Measurements from ENCODE around the gene SHISA9.

Gene SHISA9

GRCh38 chr16:13146829-13147228 lies 245.4 kb downstream of the SHISA9 start:
- Histone ChIP-seq H3K4me3 (ENCODE audit: low read length) (no peak overlapping the region), H3K27me3 (ENCODE audit: control insufficient read depth, insufficient read depth, low read length) (no peaks in the 10 kb centered on the region), H3K36me3 (ENCODE audit: control insufficient read depth, insufficient read depth, low read length) (no peaks in the 10 kb centered on the region), H3K9me3 (ENCODE audit: control insufficient read depth, low read length) (no peaks in the 10 kb centered on the region), H3K9ac (ENCODE audit: low read length) (no peak overlapping the region), H3K4me1 (ENCODE audit: control insufficient read depth, insufficient read depth, low read length) (no peaks in the 10 kb centered on the region)

- Histone ChIP-seq H3K27me3 (ENCODE audit: control insufficient read depth, insufficient read depth, low read length) (no peaks in the 10 kb centered on the region), H3K4me3 (ENCODE audit: low read length) (no peak overlapping the region), H3K36me3 (ENCODE audit: control insufficient read depth, insufficient read depth, low read length) (no peaks in the 10 kb centered on the region), H3K9me3 (ENCODE audit: control insufficient read depth, low read length) (no peaks in the 10 kb centered on the region), H3K4me1 (ENCODE audit: control insufficient read depth, insufficient read depth, low read length) (no peaks in the 10 kb centered on the region), H3K9ac (ENCODE audit: low read length) (no peak overlapping the region)
Measured at GRCh38 chr16:13148294-13148693, 246.9 kb downstream of the SHISA9 start.

GRCh38 chr16:13148836-13149235 lies 247.4 kb downstream of the SHISA9 start:
- Histone ChIP-seq H3K27me3 (ENCODE audit: control insufficient read depth, insufficient read depth, low read length) (no peaks in the 10 kb centered on the region), H3K36me3 (ENCODE audit: control insufficient read depth, insufficient read depth, low read length) (no peaks in the 10 kb centered on the region), H3K4me1 (ENCODE audit: control insufficient read depth, insufficient read depth, low read length) (no peaks in the 10 kb centered on the region), H3K9me3 (ENCODE audit: control insufficient read depth, low read length) (no peaks in the 10 kb centered on the region), H3K9ac (ENCODE audit: low read length) (no peak overlapping the region), H3K4me3 (ENCODE audit: low read length) (no peak overlapping the region)

DNA sequence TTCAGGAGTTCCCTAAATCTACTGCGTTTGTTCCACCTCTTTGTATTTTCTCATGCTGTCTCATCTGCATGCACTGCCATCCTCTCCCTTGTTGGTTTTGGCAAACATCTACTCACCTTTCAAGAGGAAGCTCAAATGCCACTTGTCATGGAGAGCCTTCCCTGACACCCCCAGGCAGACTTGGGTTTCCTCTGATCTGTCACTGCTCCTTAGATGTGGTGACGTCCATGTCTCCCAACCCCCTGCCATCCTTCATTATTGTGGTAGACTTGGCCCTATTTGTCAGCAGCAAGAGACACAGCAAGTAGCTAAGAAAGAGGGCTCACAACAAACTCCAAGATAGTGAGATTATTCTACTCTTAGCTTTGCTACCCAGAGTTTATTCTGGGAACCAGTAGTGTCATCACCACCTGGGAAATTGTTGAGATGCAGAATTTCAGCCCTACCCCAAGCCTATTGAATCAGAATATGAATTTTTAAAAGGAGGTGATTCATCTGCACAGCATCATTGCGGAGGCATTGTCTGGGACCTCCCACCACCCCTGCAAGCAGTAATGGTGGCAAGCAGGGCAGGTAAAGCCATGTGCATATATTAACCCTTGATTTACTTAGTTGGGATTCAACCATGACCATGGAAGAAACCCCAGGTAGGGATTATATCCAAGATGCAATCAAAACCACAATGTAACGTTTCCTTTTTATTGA lies 248.9 kb downstream of the SHISA9 start:
- no peaks in the 10 kb centered on the region for H3K9me3 ChIP-seq (ENCODE audit: control insufficient read depth, low read length)
- no peaks in the 10 kb centered on the region for H3K27me3 ChIP-seq (ENCODE audit: control insufficient read depth, insufficient read depth, low read length)
- no peak overlapping the region for H3K4me3 ChIP-seq (ENCODE audit: low read length)
- no peaks in the 10 kb centered on the region for H3K36me3 ChIP-seq (ENCODE audit: control insufficient read depth, insufficient read depth, low read length)
- H3K9ac ChIP-seq (ENCODE audit: low read length): no peak overlapping the region
- H3K4me1 ChIP-seq (ENCODE audit: control insufficient read depth, insufficient read depth, low read length): no peaks in the 10 kb centered on the region

DNA sequence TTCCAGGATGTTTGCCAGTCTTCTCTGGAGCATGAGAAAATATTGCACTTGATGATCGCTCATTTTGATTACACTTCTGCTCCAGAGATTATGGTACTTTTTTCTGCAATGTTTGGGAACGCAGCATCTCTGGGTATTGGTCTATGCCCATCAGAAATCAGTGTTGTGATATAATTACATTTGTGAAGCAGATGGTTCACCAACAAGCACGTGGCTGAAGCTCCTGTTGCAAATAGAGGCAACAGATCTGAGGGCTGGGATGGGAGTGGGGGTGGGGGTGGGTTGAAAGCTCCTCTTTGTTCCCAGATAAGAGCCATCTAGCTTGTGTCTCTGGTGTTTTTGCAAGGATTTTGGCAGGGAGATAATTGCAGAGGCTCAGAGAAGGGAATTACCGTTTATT lies 252.3 kb downstream of the SHISA9 start:
- Histone ChIP-seq H3K27me3 (ENCODE audit: control insufficient read depth, insufficient read depth, low read length) (no peaks in the 10 kb centered on the region), H3K9ac (ENCODE audit: low read length) (no peak overlapping the region), H3K36me3 (ENCODE audit: control insufficient read depth, insufficient read depth, low read length) (no peaks in the 10 kb centered on the region), H3K9me3 (ENCODE audit: control insufficient read depth, low read length) (no peaks in the 10 kb centered on the region), H3K4me1 (ENCODE audit: control insufficient read depth, insufficient read depth, low read length) (no peaks in the 10 kb centered on the region), H3K4me3 (ENCODE audit: low read length) (no peak overlapping the region)

DNA sequence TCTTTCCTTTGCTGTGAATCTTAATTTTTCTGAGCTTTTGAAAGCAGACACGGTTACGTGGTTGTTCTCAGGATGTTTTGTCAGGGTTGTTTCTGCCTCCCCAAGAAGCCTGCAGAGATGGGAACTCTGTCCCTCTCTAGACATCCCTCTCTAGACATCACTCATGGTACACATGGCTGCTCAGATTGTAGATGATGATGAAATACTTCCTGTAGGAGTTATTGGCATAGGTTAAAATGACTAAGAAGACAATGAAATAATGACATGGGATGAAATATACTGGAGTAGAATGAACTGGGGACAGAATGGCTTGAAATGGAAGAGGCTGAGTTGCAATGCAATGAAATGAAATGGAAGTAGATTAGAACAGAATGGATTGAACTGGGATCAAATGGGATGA lies 253.4 kb downstream of the SHISA9 start:
- H3K36me3 ChIP-seq (ENCODE audit: control insufficient read depth, insufficient read depth, low read length): no peaks in the 10 kb centered on the region
- no peaks in the 10 kb centered on the region for H3K27me3 ChIP-seq (ENCODE audit: control insufficient read depth, insufficient read depth, low read length)
- H3K9me3 ChIP-seq (ENCODE audit: control insufficient read depth, low read length): no peaks in the 10 kb centered on the region
- H3K9ac ChIP-seq (ENCODE audit: low read length): no peak overlapping the region
- no peaks in the 10 kb centered on the region for H3K4me1 ChIP-seq (ENCODE audit: control insufficient read depth, insufficient read depth, low read length)
- no peak overlapping the region for H3K4me3 ChIP-seq (ENCODE audit: low read length)

GRCh38 chr16:13155377-13155776 lies 254.0 kb downstream of the SHISA9 start:
- Histone ChIP-seq H3K4me3 (ENCODE audit: low read length) (no peak overlapping the region), H3K9me3 (ENCODE audit: control insufficient read depth, low read length) (no peaks in the 10 kb centered on the region)

GRCh38 chr16:13155780-13156179 lies 254.4 kb downstream of the SHISA9 start:
- no peak overlapping the region for H3K4me3 ChIP-seq (ENCODE audit: low read length)
- no peaks in the 10 kb centered on the region for H3K9me3 ChIP-seq (ENCODE audit: control insufficient read depth, low read length)
- no peaks in the 10 kb centered on the region for H3K4me1 ChIP-seq (ENCODE audit: control insufficient read depth, insufficient read depth, low read length)
- no peaks in the 10 kb centered on the region for H3K27me3 ChIP-seq (ENCODE audit: control insufficient read depth, insufficient read depth, low read length)
- no peaks in the 10 kb centered on the region for H3K36me3 ChIP-seq (ENCODE audit: control insufficient read depth, insufficient read depth, low read length)
- no peak overlapping the region for H3K9ac ChIP-seq (ENCODE audit: low read length)

More at GRCh38 chr16:13155377-13155776, 254.0 kb downstream of the SHISA9 start:
- Histone ChIP-seq H3K4me1 (ENCODE audit: control insufficient read depth, insufficient read depth, low read length) (no peaks in the 10 kb centered on the region), H3K27me3 (ENCODE audit: control insufficient read depth, insufficient read depth, low read length) (no peaks in the 10 kb centered on the region), H3K9ac (ENCODE audit: low read length) (no peak overlapping the region), H3K36me3 (ENCODE audit: control insufficient read depth, insufficient read depth, low read length) (no peaks in the 10 kb centered on the region)

GRCh38 chr16:13157082-13157481 lies 255.7 kb downstream of the SHISA9 start:
- no peaks in the 10 kb centered on the region for H3K27me3 ChIP-seq (ENCODE audit: control insufficient read depth, insufficient read depth, low read length)
- H3K4me1 ChIP-seq (ENCODE audit: control insufficient read depth, insufficient read depth, low read length): no peaks in the 10 kb centered on the region
- H3K9me3 ChIP-seq (ENCODE audit: control insufficient read depth, low read length): no peaks in the 10 kb centered on the region
- H3K4me3 ChIP-seq (ENCODE audit: low read length): no peak overlapping the region
- H3K36me3 ChIP-seq (ENCODE audit: control insufficient read depth, insufficient read depth, low read length): no peaks in the 10 kb centered on the region
- no peak overlapping the region for H3K9ac ChIP-seq (ENCODE audit: low read length)

GRCh38 chr16:13158427-13158826 lies 257.0 kb downstream of the SHISA9 start:
- no peaks in the 10 kb centered on the region for H3K36me3 ChIP-seq (ENCODE audit: control insufficient read depth, insufficient read depth, low read length)
- H3K9me3 ChIP-seq (ENCODE audit: control insufficient read depth, low read length): no peaks in the 10 kb centered on the region
- H3K4me3 ChIP-seq (ENCODE audit: low read length): no peak overlapping the region
- H3K9ac ChIP-seq (ENCODE audit: low read length): no peak overlapping the region
- no peaks in the 10 kb centered on the region for H3K27me3 ChIP-seq (ENCODE audit: control insufficient read depth, insufficient read depth, low read length)
- no peaks in the 10 kb centered on the region for H3K4me1 ChIP-seq (ENCODE audit: control insufficient read depth, insufficient read depth, low read length)

DNA sequence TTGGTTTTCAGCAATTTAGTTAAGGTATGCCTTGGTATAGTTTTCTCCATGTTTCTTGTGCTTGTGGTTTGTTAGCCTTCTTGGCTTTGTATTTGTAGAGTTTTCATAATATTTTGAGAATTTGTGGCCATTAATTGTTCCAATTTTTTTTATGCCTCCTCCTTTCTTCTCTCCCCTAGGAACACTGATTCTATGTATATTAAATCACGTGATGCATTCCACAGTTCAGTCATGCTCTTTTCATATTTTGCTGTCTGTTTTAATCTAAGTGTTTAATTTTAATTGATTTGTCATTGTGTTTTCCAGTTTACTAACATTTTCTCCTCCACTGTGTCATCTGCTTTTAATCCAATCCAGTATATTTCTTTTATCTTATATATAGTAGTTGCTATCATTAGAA lies 263.6 kb downstream of the SHISA9 start:
- Histone ChIP-seq H3K4me1 (ENCODE audit: control insufficient read depth, insufficient read depth, low read length) (no peaks in the 10 kb centered on the region), H3K9ac (ENCODE audit: low read length) (no peak overlapping the region), H3K27me3 (ENCODE audit: control insufficient read depth, insufficient read depth, low read length) (no peaks in the 10 kb centered on the region), H3K9me3 (ENCODE audit: control insufficient read depth, low read length) (no peaks in the 10 kb centered on the region), H3K36me3 (ENCODE audit: control insufficient read depth, insufficient read depth, low read length) (no peaks in the 10 kb centered on the region), H3K4me3 (ENCODE audit: low read length) (no peak overlapping the region)

- Histone ChIP-seq H3K27me3 (ENCODE audit: control insufficient read depth, insufficient read depth, low read length) (no peaks in the 10 kb centered on the region), H3K4me1 (ENCODE audit: control insufficient read depth, insufficient read depth, low read length) (no peaks in the 10 kb centered on the region), H3K9me3 (ENCODE audit: control insufficient read depth, low read length) (no peaks in the 10 kb centered on the region), H3K36me3 (ENCODE audit: control insufficient read depth, insufficient read depth, low read length) (no peaks in the 10 kb centered on the region), H3K4me3 (ENCODE audit: low read length) (no peak overlapping the region), H3K9ac (ENCODE audit: low read length) (no peak overlapping the region)
Measured at GRCh38 chr16:13168091-13168572, 266.7 kb downstream of the SHISA9 start.

GRCh38 chr16:13171313-13171712 lies 269.9 kb downstream of the SHISA9 start:
- Histone ChIP-seq H3K9ac (ENCODE audit: low read length) (no peak overlapping the region), H3K4me3 (ENCODE audit: low read length) (no peak overlapping the region)

More at GRCh38 chr16:13171313-13171712, 269.9 kb downstream of the SHISA9 start:
- Histone ChIP-seq H3K9me3 (ENCODE audit: control insufficient read depth, low read length) (no peaks in the 10 kb centered on the region), H3K4me1 (ENCODE audit: control insufficient read depth, insufficient read depth, low read length) (no peaks in the 10 kb centered on the region), H3K27me3 (ENCODE audit: control insufficient read depth, insufficient read depth, low read length) (no peaks in the 10 kb centered on the region), H3K36me3 (ENCODE audit: control insufficient read depth, insufficient read depth, low read length) (no peaks in the 10 kb centered on the region)

Data from mucosa of stomach (tissue), 1 donor.